Esophagus muscularis mucosa (tissue), 4 donors: ENCODE data around the gene DDIT3. TPM values are rescaled to one million over a fixed set of nuclear protein-coding genes. Genes with fewer than 3 reads are reported as not detected.

Experiments
- DNase-seq: peaks from one replicate; pipeline ENCODE4 v3.0.0-alpha.2; 2017; ENCODE audit errors: extremely low spot score
- H3K27ac ChIP-seq, 4 donors: fragments of 200-600 bp; sonication (generic); replicated peaks in 1 of 4; 1 replicate in 3 of 4; 2 replicates in 1 of 4; pipeline ENCODE4 v1.5.1; 2016 to 2019; ENCODE audit warnings: mild to moderate bottlenecking in 1 of 4
- H3K27me3 ChIP-seq, 4 donors: fragments of 200-600 bp; sonication (generic); one replicate each; pipeline versions ENCODE4 v1.5.1 to v1.6.0; 2016 to 2019
- H3K36me3 ChIP-seq, 4 donors: fragments of 200-600 bp; sonication (generic); one replicate each; pipeline ENCODE4 v1.5.1; 2016 to 2019
- H3K4me1 ChIP-seq, 4 donors: fragments of 200-600 bp; sonication (generic); one replicate each; pipeline ENCODE4 v1.5.1; 2016 to 2019
- H3K4me3 ChIP-seq, 4 donors: fragments of 200-600 bp; sonication (generic); 1 replicate in 2 of 4; 2 replicates in 2 of 4; pipeline ENCODE4 v1.5.1; 2016 to 2019; ENCODE audit warnings: mild to moderate bottlenecking in 4 of 4, moderate library complexity in 1 of 4
- H3K9me3 ChIP-seq, 4 donors: fragments of 200-600 bp; sonication (generic); 1 replicate in 3 of 4; 2 replicates in 1 of 4; pipeline ENCODE4 v1.5.1; 2016 to 2019
- EP300 ChIP-seq: sonication (generic); formaldehyde crosslinking; IDR thresholded peaks from one replicate; pipeline ENCODE4 v1.6.1; 2017; ENCODE audit warnings: antibody characterized with exemption
- POLR2A ChIP-seq: fragments of 450-650 bp; IDR thresholded peaks from one replicate; pipeline ENCODE4 v1.6.1; 2017; ENCODE audit warnings: antibody characterized with exemption, moderate library complexity, mild to moderate bottlenecking, low read depth
- POLR2AphosphoS5 ChIP-seq, 2 donors: sonication (generic); formaldehyde crosslinking; IDR thresholded peaks; one replicate each; pipeline ENCODE4 v1.6.1; 2017; ENCODE audit warnings: antibody characterized with exemption in 2 of 2
- WGBS: methylation state at CpG from one replicate; pipeline ENCODE4 v1.1.5; 2018; 5-methylcytosine and 5-hydroxymethylcytosine counted together
- intact Hi-C: fragments of 100-400 bp; cut with DNase I; formaldehyde crosslinking; loops from one replicate; pipeline ENCODE4 v1.15.1; 2023
- small RNA-seq, 3 donors: library from RNA; depleted of rRNA; stranded (forward); fragments of <200 nt; gene quantifications; one replicate each; pipeline ENCODE3, GENCODE V24; 2016
- total RNA-seq, 4 donors: library from RNA; depleted of rRNA; stranded (reverse); fragments of >200 nt; gene quantifications; one replicate each; pipeline versions ENCODE4 v1.1.0 to v1.2.1, GENCODE V29; 2016
- TF ChIP-seq, protein P1 (sequence below), 3 experiments: fragments of 200-600 bp in 2 of 3; fragments of 450-650 bp in 1 of 3; sonication (generic) in 2 of 3; IDR thresholded peaks; one replicate each; pipeline ENCODE4 v1.5.1; 2017 to 2019; ENCODE audit warnings: antibody characterized with exemption in 3 of 3, mild to moderate bottlenecking in 2 of 3, moderate library complexity in 1 of 3

The DDIT3 gene
- total RNA-seq, 4 donors from 2014 or later, result 14.4 to 43.9 (median 24.4) TPM

DNA sequence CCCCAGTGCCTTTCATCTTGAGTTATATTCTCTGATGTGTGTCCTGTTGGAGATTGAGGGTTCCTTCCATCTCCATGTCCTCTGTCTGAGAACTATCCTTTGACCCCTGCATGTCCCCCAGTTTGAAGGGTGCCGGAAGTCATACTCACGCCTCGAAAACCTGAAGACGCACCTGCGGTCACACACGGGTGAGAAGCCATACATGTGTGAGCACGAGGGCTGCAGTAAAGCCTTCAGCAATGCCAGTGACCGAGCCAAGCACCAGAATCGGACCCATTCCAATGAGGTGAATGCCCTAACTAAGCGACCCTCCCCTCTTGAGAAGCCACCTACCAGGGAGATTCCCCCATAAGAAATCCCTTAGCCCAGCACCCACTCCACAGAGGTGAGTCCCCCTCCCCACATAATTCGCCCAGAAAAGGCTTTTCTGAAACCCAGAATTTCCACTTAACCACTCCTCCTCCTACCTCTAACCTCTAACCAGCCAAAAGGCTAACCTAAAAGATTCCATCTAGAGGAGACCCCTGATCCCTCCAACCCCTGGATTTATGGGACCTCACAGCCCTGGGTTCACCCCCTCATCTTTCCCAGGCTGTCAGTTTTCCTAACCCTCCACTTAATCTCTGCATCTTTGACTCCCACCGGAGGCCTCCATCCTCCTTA is 53.0 kb downstream of the DDIT3 start:
- TF ChIP-seq POLR2A, result no peak
- TF ChIP-seq EP300, result no peak
- TF ChIP-seq, protein P1, sequence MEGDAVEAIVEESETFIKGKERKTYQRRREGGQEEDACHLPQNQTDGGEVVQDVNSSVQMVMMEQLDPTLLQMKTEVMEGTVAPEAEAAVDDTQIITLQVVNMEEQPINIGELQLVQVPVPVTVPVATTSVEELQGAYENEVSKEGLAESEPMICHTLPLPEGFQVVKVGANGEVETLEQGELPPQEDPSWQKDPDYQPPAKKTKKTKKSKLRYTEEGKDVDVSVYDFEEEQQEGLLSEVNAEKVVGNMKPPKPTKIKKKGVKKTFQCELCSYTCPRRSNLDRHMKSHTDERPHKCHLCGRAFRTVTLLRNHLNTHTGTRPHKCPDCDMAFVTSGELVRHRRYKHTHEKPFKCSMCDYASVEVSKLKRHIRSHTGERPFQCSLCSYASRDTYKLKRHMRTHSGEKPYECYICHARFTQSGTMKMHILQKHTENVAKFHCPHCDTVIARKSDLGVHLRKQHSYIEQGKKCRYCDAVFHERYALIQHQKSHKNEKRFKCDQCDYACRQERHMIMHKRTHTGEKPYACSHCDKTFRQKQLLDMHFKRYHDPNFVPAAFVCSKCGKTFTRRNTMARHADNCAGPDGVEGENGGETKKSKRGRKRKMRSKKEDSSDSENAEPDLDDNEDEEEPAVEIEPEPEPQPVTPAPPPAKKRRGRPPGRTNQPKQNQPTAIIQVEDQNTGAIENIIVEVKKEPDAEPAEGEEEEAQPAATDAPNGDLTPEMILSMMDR (IDR thresholded peaks at IDR 0.05), result no peak
- no peak for TF ChIP-seq POLR2AphosphoS5 (IDR thresholded peaks at IDR 0.05)
- H3K4me3 ChIP-seq, result no peak overlapping the region
- H3K4me1 ChIP-seq, result peaks cover 0 to 7% (median 6%) of the 10 kb centered on the region in 4 donors
- no peak overlapping the region for H3K27ac ChIP-seq
- H3K9me3 ChIP-seq, result no peaks in the 10 kb centered on the region
- DNase-seq, result no peak
- intact Hi-C loops, result no loop called here
- no peaks in the 10 kb centered on the region for H3K36me3 ChIP-seq
- peaks cover 0 to 53% (median 5%) of the 10 kb centered on the region in 4 donors for H3K27me3 ChIP-seq
- 92% methylated on average over 12 of the region's 12 CpGs for WGBS

Small RNAs within 50 kb of the gene (small RNA-seq; reads per million reads assigned to genes)
- gene MIR616, result 0 reads per million in 3 donors

Other genes with a start within 250 kb of the DDIT3 start
- gene R3HDM2, start 89.5 kb downstream of the DDIT3 start, total RNA-seq, result 10 to 100 TPM; 30.3 to 41.5 (median 35.1) TPM
- gene INHBC, start 85.7 kb downstream of the DDIT3 start, total RNA-seq, result not detected
- gene INHBE, start 65.2 kb downstream of the DDIT3 start, total RNA-seq, result not detected
- gene GLI1, start 60.7 kb downstream of the DDIT3 start, total RNA-seq, result under 1 TPM in 3 of 4 donors, not detected in 1; 0.17 to 0.98 (median 0.84) TPM
- 10 to 100 TPM in 2 of 4 donors, 1 to 10 TPM in 2; 6.0 to 12.9 (median 8.8) TPM for gene ARHGAP9, start 40.6 kb downstream of the DDIT3 start, total RNA-seq
- gene MARS1, start 32.4 kb downstream of the DDIT3 start, total RNA-seq, result 10 to 100 TPM; 53.2 to 81.0 (median 62.7) TPM
- gene MBD6, start 2.3 kb upstream of the DDIT3 start, total RNA-seq, result 10 to 100 TPM; 13.8 to 19.9 (median 16.9) TPM
- gene DCTN2, start 26.7 kb upstream of the DDIT3 start, total RNA-seq, result 100 to 1,000 TPM; 161 to 243 (median 202) TPM
- gene KIF5A, start 29.5 kb upstream of the DDIT3 start, total RNA-seq, result 1 to 10 TPM; 2.1 to 3.2 (median 2.4) TPM
- 10 to 100 TPM; 22.7 to 30.7 (median 29.0) TPM for gene PIP4K2C, start 70.7 kb upstream of the DDIT3 start, total RNA-seq
- gene DTX3, start 84.3 kb upstream of the DDIT3 start, total RNA-seq, result 10 to 100 TPM; 39.0 to 68.6 (median 46.8) TPM
- gene ARHGEF25, start 90.9 kb upstream of the DDIT3 start, total RNA-seq, result 100 to 1,000 TPM in 3 of 4 donors, 10 to 100 TPM in 1; 77.7 to 133 (median 111) TPM
- 10 to 100 TPM in 2 of 4 donors, 1 to 10 TPM in 2; 2.8 to 10.9 (median 7.3) TPM for gene B4GALNT1, start 112.7 kb upstream of the DDIT3 start, total RNA-seq
- 100 to 1,000 TPM; 139 to 223 (median 148) TPM for gene OS9, start 173.6 kb upstream of the DDIT3 start, total RNA-seq
- 10 to 100 TPM in 1 of 4 donors, 1 to 10 TPM in 3; 2.5 to 11.2 (median 3.6) TPM for gene AGAP2, start 218.2 kb upstream of the DDIT3 start, total RNA-seq
- 10 to 100 TPM; 34.3 to 45.1 (median 42.1) TPM for gene TSPAN31, start 224.5 kb upstream of the DDIT3 start, total RNA-seq
- 10 to 100 TPM; 43.6 to 85.7 (median 71.3) TPM for gene CDK4, start 231.8 kb upstream of the DDIT3 start, total RNA-seq
- 10 to 100 TPM in 2 of 4 donors, 1 to 10 TPM in 2; 5.6 to 16.9 (median 10.7) TPM for gene MARCHF9, start 234.6 kb upstream of the DDIT3 start, total RNA-seq
- under 1 TPM in 2 of 4 donors, not detected in 2; 0.32 to 0.66 TPM for gene CYP27B1, start 246.6 kb upstream of the DDIT3 start, total RNA-seq